ENCODE results near the gene ABL2.
"Not testable (repeated sequence)": the region's sequence is repeated elsewhere in the genome, so short reads cannot be mapped to it uniquely, and the experiment has no call there.

ABL2 gene

DNA sequence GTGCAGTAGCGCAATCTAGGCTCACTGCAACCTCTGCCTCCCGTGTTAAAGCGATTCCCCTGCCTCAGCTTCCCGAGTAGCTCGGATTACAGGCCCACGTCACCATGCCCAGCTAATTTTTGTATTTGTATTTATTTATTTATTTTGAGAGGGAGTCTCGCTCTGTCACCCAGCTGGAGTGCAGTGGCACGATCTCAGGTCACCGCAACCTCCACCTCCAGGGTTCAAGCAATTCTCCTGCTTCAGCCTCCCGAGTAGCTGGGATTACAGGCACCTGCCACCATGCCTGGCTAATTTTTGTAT, 59.1 kb downstream of the ABL2 start:
- in situ Hi-C loops (cut with MboI; ENCODE audit: low sequenced_read_pairs), result not testable (repeated sequence)

DNA sequence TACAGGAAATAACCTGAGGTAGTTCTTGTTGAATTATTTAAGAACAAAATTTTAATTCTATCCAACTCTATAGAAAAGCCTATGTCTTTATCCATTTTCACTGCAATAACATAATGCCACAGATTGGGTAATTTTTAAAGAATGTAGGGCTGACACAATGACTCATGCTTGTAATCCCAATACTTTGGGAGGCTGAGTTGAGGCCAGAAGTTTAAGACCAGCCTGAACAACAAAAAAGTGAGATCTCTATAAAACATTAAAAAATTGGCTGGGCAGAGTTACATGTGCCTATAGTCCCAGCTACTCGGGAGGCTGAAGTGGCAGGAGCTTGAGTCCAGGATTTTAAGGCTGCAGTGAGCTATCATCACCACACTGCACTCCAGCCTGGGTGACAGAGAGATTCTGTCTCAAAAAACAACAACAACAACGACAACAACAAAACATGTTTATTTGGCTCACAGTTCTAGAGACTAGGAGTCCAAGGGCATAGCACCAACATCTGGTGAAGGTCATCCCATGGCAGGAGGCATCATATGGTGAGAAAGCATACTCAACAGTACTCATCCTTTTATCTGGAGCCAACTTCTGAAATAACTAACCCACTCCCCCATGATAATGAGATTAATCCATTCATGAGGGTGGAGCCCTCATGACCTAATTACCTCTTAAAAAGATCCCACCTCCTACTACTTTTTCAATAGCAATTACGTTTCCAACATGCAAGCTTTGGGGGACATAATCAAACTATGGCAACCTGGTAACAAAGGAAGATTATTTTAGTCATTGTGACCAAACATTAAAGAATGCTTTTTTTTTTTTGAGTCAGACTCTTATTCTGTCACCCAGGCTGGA, 59.6 kb downstream of the ABL2 start:
- in situ Hi-C loops (cut with MboI; ENCODE audit: low sequenced_read_pairs), result no loop called here

DNA sequence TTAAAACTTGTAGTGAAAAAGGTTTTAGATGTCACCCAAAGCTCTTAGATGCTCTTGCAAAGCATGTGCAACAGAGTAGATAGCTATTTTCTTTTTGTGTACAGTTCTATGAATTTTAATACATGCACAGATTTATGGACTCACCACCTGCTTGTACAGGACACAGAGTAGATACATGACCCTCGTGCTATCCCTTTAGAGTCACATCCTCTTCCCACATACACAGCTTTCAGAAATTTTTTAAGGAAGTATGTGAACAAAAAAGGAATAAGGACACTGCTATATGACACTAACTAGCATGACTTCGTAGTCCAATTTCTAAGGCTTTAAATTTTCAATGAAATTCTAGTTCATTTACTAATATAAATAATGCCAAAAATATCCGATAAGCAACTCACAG, 60.9 kb downstream of the ABL2 start:
- in situ Hi-C loops (cut with MboI; ENCODE audit: low sequenced_read_pairs), result no loop called here

DNA sequence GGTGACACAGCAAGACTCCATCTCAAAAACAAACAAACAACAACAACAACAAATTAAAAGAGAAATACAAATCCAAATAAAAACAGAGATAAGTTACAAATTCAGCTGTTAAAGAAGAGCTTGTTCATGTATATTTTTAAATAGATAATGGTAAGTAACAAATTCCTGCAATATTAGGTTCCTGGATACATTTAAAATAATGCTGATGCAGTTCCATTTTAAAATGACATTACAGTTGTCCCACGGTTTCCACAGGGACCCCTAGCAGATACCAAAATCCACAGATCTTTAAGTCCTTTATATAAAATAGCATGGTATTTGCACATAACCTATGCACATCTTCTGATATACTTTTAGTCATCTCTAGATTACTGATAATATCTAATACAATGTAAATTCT, 61.5 kb downstream of the ABL2 start:
- in situ Hi-C loops (cut with MboI; ENCODE audit: low sequenced_read_pairs), result no loop called here

DNA sequence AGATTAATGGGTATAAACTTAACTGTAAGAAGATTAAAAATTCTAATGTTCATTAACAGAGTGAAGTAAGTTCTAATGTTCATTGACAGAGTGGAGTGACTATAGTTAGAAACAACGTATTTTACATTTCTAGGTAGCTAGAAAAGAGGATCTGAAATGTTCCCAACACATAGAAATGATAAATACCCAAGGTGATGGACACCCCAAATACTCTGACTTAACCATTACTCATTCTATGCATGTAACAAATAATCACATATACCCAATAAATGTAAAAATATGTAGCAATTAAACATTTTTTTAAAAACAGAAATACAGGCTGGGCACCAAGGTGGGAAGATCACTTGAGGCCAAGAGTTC, 62.1 kb downstream of the ABL2 start:
- in situ Hi-C loops (cut with MboI; ENCODE audit: low sequenced_read_pairs), result no loop called here

DNA sequence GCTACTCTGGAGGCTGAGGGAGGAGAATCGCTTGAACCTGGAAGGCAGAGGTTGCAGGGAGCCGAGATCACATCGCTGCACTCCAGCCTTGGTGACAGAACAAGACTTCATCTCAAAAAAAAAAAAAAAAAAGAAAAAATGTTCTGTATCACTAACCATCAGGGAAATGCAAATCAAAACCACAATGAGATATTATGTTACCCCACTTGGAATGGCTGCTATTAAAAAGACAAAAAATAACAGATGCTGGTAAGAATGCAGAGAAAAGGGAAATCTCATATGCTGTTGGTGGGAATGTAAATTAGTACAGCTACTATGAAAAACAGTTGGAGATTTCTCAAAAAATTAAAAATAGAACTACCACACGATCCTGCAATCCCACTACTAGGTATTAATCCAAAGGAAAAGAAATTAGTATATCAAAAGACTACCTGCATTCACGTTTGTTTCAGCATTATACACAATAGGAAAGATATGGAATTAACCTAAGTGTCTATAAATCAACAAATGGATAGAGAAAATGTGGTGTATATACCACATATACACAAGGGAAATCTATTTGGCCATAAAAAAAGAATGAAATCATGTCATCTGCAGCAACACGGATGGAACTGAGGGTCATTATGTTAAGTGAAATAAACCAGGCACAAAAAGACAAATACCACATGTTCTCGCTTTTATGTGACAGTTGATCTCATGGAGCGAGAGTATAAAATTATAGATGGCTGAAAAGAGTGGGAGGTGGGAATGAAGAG, 62.6 kb downstream of the ABL2 start:
- in situ Hi-C loops (cut with MboI; ENCODE audit: low sequenced_read_pairs), result no loop called here

DNA sequence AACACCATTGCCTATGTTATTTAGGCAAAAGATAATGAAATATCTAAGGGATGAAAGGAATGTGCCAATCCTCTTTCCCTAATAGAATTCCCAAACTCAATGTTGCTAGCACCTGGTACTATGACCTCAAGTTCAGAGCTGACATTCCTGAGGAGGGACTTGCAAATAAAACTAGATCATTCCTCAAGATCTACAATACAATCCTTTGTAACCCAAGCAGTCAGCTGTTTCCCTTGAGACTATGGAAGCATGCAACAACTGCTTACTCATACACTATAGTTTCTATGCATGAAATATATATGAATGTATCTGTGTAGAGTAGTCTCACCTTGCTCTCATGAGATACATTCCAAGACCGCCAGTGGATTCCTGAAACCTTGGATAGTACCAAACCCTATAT, 65.0 kb downstream of the ABL2 start:
- in situ Hi-C loops (cut with MboI; ENCODE audit: low sequenced_read_pairs), result no loop called here

DNA sequence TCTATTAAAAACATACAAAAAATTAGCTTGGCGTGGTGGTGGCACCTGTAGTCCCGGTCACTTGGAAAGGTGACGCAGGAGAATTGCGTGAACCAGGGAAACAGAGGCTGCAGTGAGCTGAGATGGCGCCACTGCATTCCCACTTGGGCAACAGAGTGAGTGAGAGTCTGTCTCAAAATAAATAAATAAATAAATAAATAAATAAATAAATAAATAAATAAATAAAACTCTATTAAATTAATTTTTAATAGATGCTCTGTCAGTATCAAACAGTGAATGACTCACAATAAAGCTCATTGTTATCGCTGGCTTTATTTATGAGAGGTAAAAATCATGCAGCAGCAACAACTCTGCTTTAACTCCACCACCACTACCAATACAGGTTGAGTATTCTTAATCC, 72.8 kb downstream of the ABL2 start:
- in situ Hi-C loops (cut with MboI; ENCODE audit: low sequenced_read_pairs), result no loop called here

DNA sequence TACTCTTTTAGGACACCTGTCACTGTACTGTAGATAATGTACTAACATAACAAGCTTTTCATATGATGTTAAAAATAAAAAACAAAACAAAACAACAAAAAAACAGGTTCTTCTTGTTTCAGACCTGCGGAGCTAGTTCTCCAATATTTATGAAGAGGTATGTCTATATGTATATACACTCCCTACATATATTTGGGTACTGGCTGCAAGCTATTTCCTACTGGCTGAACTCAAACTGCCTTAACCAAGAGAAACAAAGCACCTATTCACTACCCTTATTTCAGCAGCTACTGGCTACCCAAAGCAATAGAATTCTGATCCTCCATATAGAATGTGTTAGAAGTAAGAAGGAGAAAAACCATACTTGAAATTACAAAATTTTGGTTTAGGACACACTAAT, 73.5 kb downstream of the ABL2 start:
- in situ Hi-C loops (cut with MboI; ENCODE audit: low sequenced_read_pairs), result no loop called here

DNA sequence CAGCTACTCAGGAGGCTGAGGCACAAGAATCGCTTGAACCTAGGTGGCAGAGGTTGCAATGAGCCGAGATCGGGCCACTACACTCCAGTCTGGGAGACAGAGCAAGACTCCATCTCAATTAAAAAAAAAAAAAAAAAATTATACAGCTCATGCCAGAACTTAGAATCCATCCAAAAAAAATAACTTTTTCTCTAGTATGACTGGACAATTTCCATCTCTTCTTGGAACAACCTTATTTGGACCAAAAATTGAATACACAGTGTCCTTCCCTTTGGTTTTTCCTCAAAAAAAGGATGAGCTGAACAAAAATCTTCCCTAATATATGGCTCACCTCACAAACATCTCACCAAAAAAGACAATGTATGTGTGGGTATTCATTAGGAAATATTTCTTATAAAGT, 73.9 kb downstream of the ABL2 start:
- in situ Hi-C loops (cut with MboI; ENCODE audit: low sequenced_read_pairs), result no loop called here

DNA sequence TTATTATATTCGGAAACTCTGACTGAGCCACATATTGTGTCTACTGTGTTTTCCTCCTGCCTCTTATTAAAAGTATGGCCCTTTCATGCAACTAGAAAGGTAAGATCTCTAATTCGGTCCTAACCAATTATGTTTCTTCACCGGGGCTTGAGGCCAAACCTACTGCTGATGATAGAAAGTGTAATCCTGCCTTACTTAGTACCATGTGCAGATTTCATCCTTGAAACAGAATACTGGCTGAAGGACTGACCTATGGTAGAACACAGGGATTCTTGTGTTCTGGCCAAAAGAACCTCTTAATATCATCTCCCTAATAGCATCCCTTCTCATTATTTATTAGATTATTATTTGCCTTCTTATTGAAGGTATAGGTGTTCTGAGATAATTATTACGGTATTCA, 75.0 kb downstream of the ABL2 start:
- in situ Hi-C loops (cut with MboI; ENCODE audit: low sequenced_read_pairs), result no loop called here

DNA sequence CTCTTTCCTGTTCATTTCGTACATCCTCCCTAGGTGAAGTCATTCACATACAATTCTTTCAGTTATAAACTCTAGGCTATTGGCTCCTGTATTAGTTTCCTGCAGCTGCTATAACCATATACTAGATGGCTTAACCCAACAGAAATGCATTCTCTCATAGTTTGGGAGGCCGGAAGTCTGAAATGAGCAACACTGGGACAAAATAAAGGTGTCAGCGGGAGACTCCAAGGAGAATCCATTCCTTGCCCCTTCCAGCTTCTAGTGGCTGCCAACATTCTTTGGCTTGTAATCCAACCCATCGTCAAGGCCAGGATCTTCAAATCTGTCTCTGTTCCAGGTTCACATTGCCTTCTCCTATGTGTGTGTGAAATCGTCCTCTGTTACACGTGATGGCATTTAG, 76.3 kb downstream of the ABL2 start:
- in situ Hi-C loops (cut with MboI; ENCODE audit: low sequenced_read_pairs), result no loop called here

DNA sequence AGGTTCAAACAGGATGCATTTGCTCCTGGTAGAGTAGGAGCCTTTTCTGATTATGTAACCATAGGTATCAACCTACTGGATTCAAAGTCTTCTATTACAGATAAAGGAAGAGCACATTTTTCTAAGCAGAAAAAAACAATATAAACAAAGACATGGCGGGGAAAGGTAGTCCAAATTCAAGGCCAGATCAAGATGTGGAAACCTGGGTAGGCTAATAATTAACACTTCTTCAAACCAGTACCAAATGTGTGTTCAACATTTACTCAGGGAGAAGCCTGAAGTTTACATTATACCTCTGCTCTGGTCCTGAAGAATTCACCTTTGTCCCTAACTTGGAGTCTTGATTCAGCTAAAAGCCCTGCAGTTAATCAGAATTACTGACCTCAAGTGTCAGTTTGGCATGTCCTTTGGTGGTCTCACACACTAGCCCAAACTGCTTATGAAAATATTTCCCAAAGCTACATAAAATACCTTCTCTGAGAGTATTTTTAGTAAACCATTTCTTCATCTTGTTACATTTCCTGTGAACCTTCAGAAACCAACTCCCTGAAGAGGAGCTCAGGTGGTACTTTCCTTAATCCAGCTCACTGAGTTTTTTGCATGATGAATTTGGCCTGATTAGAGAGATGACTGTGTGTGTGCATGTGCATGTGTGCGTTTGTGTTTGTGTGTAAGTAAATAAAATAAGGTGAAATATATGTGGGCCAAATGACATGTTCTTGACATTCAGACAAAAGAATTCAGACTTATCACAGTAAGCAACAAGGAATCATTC, 77.4 kb downstream of the ABL2 start:
- in situ Hi-C loops (cut with MboI; ENCODE audit: low sequenced_read_pairs), result no loop called here

DNA sequence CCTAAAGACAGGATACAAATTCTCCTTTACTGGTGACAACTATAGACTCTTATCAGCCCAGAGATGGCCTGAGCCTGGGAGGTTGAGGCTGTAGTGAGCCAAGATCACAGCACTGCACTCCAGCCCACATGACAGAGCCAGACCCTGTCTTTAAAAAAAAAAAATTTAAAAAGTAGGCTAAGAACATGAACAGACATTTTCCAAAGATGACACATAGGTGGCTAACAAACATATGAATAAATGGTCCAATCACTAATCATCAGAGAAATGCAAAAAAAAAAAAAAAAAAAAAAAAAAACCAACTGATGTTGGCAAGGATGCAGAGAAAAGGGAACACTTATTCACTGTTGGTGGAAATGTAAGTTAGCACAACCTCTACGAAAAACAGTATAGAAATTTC, 82.6 kb downstream of the ABL2 start:
- in situ Hi-C loops (cut with MboI; ENCODE audit: low sequenced_read_pairs), result no loop called here

DNA sequence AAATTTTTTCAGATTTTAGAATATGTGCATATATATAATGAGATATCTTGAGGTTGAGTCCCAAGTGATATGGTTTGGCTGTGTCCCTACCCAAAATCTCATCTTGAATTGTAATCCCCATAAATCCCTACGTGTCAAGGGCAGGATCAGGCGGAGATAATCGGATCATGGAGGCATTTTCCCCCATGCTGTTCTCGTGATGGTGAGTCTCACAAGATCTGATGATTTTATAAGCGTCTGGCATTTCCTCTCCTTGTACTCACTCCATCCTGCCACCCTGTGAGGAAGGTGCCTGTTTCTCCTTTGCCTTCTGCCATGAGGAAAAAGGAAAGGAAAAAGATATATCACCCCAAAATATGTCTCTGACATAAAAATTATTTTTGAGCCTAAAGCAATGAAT, 83.0 kb downstream of the ABL2 start:
- in situ Hi-C loops (cut with MboI; ENCODE audit: low sequenced_read_pairs), result no loop called here

DNA sequence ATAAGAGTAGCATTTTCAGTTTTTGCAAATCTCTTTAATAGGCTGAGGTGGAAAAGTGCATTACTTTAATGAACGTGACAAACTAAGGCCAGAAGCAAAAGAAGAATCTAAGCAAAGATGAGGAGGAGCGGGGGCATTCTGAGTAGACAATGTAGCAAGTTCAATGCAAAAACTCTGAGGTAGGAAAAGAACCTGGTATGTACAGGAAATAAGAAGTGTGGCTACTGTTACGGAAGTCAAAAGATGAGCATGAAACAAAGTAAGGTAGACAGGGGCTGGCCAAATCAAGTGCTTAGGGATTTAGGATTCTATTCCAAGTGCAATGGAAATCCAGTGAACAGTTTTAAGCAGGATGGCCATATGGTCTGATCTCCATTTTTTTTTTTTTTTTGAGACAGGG, 84.0 kb downstream of the ABL2 start:
- in situ Hi-C loops (cut with MboI; ENCODE audit: low sequenced_read_pairs), result no loop called here

DNA sequence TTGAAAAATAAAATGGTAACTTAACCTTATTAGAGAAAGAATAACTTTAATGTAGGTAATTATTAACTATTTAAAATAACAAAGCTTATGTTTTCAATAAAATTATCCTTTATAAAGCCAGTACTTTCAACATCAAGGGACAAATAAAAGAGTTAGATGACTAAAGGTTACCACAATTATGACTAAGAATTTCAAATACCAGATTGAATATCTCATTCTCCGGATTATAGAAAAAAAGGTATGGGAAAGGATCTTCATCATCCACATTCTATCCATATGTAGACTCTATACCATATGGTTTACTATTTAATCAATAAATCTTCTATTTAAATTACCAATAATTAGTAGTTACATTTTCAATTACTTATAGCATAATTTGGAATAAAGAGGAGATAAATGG, 84.9 kb downstream of the ABL2 start:
- in situ Hi-C loops (cut with MboI; ENCODE audit: low sequenced_read_pairs), result no loop called here

DNA sequence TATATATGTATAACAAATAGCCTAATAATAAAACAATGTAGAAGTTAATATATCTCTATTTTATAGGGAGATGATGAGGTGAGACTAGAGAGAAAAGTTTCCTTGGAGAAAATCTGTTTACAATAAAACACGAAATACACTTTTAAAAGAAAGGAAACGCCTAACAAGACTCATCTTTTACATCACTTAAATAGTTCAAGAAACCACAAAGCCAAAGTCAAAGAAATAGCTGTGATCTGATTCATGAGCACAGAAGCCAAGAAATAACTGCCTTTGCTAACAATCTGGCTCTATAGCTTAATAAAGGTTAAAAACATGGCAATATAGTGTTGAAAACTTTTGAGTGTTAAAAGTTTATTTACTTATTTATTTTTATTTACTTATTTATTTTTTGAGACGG, 86.2 kb downstream of the ABL2 start:
- in situ Hi-C loops (cut with MboI; ENCODE audit: low sequenced_read_pairs), result no loop called here

DNA sequence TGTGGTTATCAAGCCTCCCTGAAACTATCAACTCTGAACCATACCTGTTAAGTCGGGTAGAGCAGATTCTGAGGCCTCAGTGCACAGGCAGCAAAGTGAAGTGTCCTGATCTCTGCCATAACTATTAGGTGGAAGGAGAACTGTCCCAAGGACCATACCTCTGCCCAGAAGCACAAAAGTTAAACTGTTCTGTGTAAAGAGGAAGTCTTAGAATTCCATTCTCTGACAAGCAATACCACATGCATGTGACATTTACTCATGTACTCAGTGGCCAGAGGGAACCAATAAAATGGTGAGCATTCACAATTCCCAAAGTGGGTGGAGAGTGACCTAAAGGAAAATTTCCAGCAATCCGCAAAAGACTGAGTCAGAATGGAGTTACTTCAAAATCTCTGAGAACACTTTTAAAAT, 86.6 kb downstream of the ABL2 start:
- in situ Hi-C loops (cut with MboI; ENCODE audit: low sequenced_read_pairs), result no loop called here

DNA sequence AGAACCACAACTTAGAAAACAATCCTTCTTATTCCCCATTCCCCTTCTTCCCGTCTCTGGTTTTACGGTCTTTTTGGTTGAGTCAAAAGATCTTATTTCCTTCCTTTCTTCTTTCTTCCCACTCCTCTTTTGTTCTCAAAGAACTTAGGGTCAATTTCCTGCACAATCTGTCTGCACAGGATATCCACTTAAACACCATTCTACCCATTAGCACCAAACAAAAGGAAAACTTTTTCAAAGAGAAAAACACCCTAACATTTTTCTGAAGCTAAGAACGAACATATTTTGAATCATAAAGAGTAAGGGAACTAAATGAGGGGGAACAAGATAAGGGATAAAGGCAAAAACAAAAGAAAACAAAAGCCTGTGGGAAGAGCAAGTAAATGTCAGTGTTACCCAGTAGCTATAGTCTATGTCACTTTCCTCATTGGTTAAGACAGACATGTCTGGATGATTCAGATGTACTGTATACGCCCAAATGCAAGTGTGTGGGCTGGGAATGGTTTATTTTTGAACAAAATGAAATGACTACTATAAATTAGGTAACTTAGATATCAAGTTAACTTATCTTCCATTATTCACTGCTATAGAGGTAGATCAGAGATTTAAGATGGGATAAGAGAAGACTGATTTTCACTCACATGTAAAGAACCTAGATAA, 87.8 kb downstream of the ABL2 start:
- in situ Hi-C loops (cut with MboI; ENCODE audit: low sequenced_read_pairs), result no loop called here

DNA sequence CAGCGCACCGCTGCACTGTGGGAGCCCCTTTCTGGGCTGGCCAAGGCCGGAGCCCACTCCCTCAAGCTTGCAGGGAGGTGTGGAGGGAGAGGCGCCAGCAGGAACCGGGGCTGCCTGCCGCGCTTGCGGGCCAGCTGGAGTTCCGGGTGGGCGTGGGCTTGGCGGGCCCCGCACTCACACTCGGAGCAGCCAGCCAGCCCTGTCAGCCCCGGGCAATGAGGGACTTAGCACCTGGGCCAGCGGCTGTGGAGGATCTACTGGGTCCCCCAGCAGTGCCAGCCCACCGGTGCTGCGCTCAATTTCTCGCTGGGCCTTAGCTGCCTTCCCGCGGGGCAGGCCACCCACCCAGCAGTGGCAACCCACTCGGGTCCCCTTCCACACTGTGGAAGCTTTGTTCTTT, 90.7 kb downstream of the ABL2 start:
- in situ Hi-C loops (cut with MboI; ENCODE audit: low sequenced_read_pairs), result not testable (repeated sequence)
